ENCODE measurements around the gene BAZ2B. TPM values are rescaled to one million over a fixed set of nuclear protein-coding genes. Genes with fewer than 3 reads are reported as not detected.
"Not testable (repeated sequence)": the region's sequence is repeated elsewhere in the genome, so short reads cannot be mapped to it uniquely, and the experiment has no call there.

The BAZ2B gene
- polyA plus RNA-seq, 1 donor from 2014 or later: 150 TPM

GRCh38 chr2:159538801-159539200 lies 77.5 kb downstream of the BAZ2B start:
- no peaks in the 10 kb centered on the region for H3K27me3 ChIP-seq (ENCODE audit: insufficient read depth, low read depth, low read length)
- H4K20me1 ChIP-seq (ENCODE audit: insufficient read depth): no peaks in the 10 kb centered on the region
- no peak for TF ChIP-seq SMC3 (conservative IDR thresholded peaks at IDR 0.05; ENCODE audit: poor library complexity)
- no peak for TF ChIP-seq EZH2 (IDR thresholded peaks at IDR 0.05; ENCODE audit: borderline replicate concordance, insufficient read depth, low read length, poor library complexity, severe bottlenecking)
- no peak for TF ChIP-seq MXI1 (conservative IDR thresholded peaks at IDR 0.05; ENCODE audit: poor library complexity, severe bottlenecking)
- TF ChIP-seq POLR2AphosphoS5 (IDR thresholded peaks at IDR 0.05): no peak
- no peak for TF ChIP-seq REST (IDR thresholded peaks at IDR 0.05; ENCODE audit: borderline replicate concordance)
- no peak for TF ChIP-seq RAD21 (conservative IDR thresholded peaks at IDR 0.05)
- H3K4me2 ChIP-seq (ENCODE audit: low read length): no peak overlapping the region
- no peak overlapping the region for H3K9ac ChIP-seq (ENCODE audit: low read length)
- H3K79me2 ChIP-seq (replicated peaks; ENCODE audit: insufficient read depth, low read length): peaks cover 23% of the 10 kb centered on the region
- H3K9me3 ChIP-seq (ENCODE audit: low read length): no peaks in the 10 kb centered on the region
- H3K27ac ChIP-seq (ENCODE audit: low read length): no peak overlapping the region
- H3F3A ChIP-seq (ENCODE audit: insufficient read depth, low read length, poor library complexity, severe bottlenecking): no peaks in the 10 kb centered on the region
- no peaks in the 10 kb centered on the region for H3K9me2 ChIP-seq (ENCODE audit: insufficient read depth, low read length)
- no peak overlapping the region for H3K4me3 ChIP-seq (ENCODE audit: low read length)
- H2AFZ ChIP-seq (ENCODE audit: low read depth, low read length): no peak overlapping the region
- peaks cover 12% of the 10 kb centered on the region for H3K36me3 ChIP-seq (ENCODE audit: insufficient read depth, low read length)

- peaks cover 20% of the 10 kb centered on the region for H3K79me2 ChIP-seq (replicated peaks; ENCODE audit: insufficient read depth, low read length)
Measured at GRCh38 chr2:159535261-159535660, 81.1 kb downstream of the BAZ2B start.

GRCh38 chr2:159531475-159531874 lies 84.9 kb downstream of the BAZ2B start:
- Histone ChIP-seq H3K9me2 (ENCODE audit: insufficient read depth, low read length) (no peaks in the 10 kb centered on the region), H3K27me3 (ENCODE audit: insufficient read depth, low read depth, low read length) (no peaks in the 10 kb centered on the region), H3K9me3 (ENCODE audit: low read length) (no peaks in the 10 kb centered on the region), H3K9ac (ENCODE audit: low read length) (no peak overlapping the region), H3K79me2 (replicated peaks; ENCODE audit: insufficient read depth, low read length) (peaks cover 9% of the 10 kb centered on the region), H3F3A (ENCODE audit: insufficient read depth, low read length, poor library complexity, severe bottlenecking) (no peaks in the 10 kb centered on the region), H3K4me3 (ENCODE audit: low read length) (no peak overlapping the region), H4K20me1 (ENCODE audit: insufficient read depth) (no peaks in the 10 kb centered on the region), H3K36me3 (ENCODE audit: insufficient read depth, low read length) (no peaks in the 10 kb centered on the region), H3K4me2 (ENCODE audit: low read length) (no peak overlapping the region), H2AFZ (ENCODE audit: low read depth, low read length) (no peak overlapping the region), H3K27ac (ENCODE audit: low read length) (no peak overlapping the region)
- TF ChIP-seq EP300 (conservative IDR thresholded peaks at IDR 0.05; ENCODE audit: poor library complexity, severe bottlenecking): no peak
- TF ChIP-seq REST (IDR thresholded peaks at IDR 0.05; ENCODE audit: borderline replicate concordance): no peak
- no peak for TF ChIP-seq SMC3 (conservative IDR thresholded peaks at IDR 0.05; ENCODE audit: poor library complexity)
- TF ChIP-seq TAF1 (IDR thresholded peaks at IDR 0.05; ENCODE audit: low read depth): no peak
- no peak for TF ChIP-seq RAD21 (conservative IDR thresholded peaks at IDR 0.05)
- no peak for TF ChIP-seq CTCF (IDR thresholded peaks at IDR 0.05; ENCODE audit: poor library complexity, severe bottlenecking)
- no peak for TF ChIP-seq MXI1 (conservative IDR thresholded peaks at IDR 0.05; ENCODE audit: poor library complexity, severe bottlenecking)
- no peak for TF ChIP-seq POLR2AphosphoS5 (IDR thresholded peaks at IDR 0.05)
- TF ChIP-seq EZH2 (IDR thresholded peaks at IDR 0.05; ENCODE audit: borderline replicate concordance, insufficient read depth, low read length, poor library complexity, severe bottlenecking): no peak

More at GRCh38 chr2:159535261-159535660, 81.1 kb downstream of the BAZ2B start:
- H3K27me3 ChIP-seq (ENCODE audit: insufficient read depth, low read depth, low read length); H3K4me3 ChIP-seq (ENCODE audit: low read length); H3K36me3 ChIP-seq (ENCODE audit: insufficient read depth, low read length); H3F3A ChIP-seq (ENCODE audit: insufficient read depth, low read length, poor library complexity, severe bottlenecking); H2AFZ ChIP-seq (ENCODE audit: low read depth, low read length); H3K9ac ChIP-seq (ENCODE audit: low read length); H3K9me2 ChIP-seq (ENCODE audit: insufficient read depth, low read length); H3K9me3 ChIP-seq (ENCODE audit: low read length); H3K27ac ChIP-seq (ENCODE audit: low read length); H4K20me1 ChIP-seq (ENCODE audit: insufficient read depth); H3K4me2 ChIP-seq (ENCODE audit: low read length): not testable (repeated sequence)
